ENCODE data around the gene RAD51.

GRCh38 chr15:40746916-40747418 is 52.0 kb downstream of the RAD51 start:
- TF ChIP-seq POLR2A (IDR thresholded peaks at IDR 0.05) (no peak), CTCF (IDR thresholded peaks at IDR 0.05) (no peak)
